ENCODE results near the gene ARHGAP40.
A peak's percentile ranks its signal among the peaks of the same experiment; 100 is the strongest.

ARHGAP40 gene

GRCh38 chr20:38692436-38693411 is 91.1 kb downstream of the ARHGAP40 start:
- peak; percentile 34 to 46 for DNase-seq

DNA sequence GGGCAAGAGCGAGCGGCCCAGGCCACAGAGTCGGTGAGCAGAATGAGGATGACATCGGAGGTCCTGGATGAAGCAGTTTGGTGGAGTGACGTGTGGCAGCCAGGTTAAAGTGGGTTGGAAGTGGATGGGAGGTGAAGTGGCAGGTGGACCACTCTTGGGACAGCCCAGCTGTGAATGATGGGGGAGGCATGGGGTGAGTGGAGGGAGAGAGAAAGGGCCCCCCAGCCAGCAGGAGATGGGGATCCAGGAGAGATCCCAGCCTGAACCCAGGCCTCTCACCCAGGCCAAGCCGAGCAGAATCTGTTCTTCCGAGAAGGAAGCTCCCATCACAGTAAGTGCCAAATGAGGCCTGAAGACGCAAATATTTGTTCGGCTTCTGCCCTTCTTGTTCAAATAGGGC is 95.7 kb downstream of the ARHGAP40 start:
- DNase-seq = no peak

DNA sequence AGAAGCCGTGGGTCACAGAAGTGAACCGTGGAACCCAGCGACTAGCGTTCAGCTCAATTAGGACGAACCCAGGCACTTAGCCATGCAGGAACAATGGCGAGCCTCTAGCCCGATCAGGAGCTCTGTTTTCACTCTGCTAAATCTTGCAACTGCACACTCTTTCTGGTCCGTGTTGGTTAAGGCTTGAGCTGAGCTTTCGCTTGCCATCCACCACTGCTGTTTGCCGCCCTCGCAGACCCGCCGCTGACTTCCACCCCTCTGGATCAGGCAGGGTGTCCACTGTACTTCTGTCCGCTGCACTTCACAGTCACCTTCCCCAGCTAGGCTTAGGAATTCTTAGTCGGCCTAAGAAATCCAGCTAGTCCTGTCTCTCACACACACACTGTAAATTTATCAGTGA is 96.9 kb downstream of the ARHGAP40 start:
- no peak for DNase-seq

DNA sequence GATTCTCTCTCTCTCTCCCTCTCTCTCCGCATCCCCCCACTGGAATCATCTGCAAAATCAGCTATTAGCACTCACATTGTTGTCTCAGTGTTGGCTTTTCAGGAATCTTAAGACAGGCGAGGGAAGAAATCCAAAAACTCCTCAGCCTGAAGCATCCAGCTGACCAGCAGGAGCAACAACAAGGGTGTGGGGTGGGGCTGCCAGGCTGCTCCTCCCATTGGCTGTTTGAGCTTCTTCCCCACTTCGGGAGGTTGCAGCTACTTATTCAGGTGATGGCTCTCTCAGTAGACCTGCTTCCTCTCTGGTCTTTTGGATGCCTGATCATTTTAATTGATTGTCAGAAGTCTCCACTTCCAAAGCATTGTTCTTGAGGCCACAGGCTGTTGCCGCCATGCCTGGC is 98.5 kb downstream of the ARHGAP40 start:
- no peak for DNase-seq

Measured in activated CD4-positive, alpha-beta T cell treated with anti-CD3 and anti-CD28 coated beads, Interleukin-2, amount 50 U/mL, for 4 hours (primary cell).